Activated T-helper 17 cell treated with anti-CD3 and anti-CD28 coated beads, Interleukin-2, amount 50 U/mL, for 72 hours (primary cell): Measurements from ENCODE around the gene CSTB. TPM values are rescaled to one million over a fixed set of nuclear protein-coding genes. Genes with fewer than 3 reads are reported as not detected.

Source experiments
- ATAC-seq: fragments of 150-1000 bp; cut with Tn5 transposase; replicated peaks from 2 replicates; pipeline ENCODE4 v1.10.0; 2021; ENCODE audit warnings: mild to moderate bottlenecking, moderate library complexity
- H3K27ac Mint-ChIP-seq: one replicate; pipeline ENCODE4 v1.8.0; 2022; ENCODE audit warnings: mixed read lengths
- H3K27me3 Mint-ChIP-seq: one replicate; pipeline ENCODE4 v1.8.0; 2022; ENCODE audit warnings: mixed read lengths
- H3K36me3 Mint-ChIP-seq: one replicate; pipeline ENCODE4 v1.8.0; 2022; ENCODE audit warnings: low read depth, mild to moderate bottlenecking, mixed read lengths
- H3K4me1 Mint-ChIP-seq: one replicate; pipeline ENCODE4 v1.8.0; 2022; ENCODE audit warnings: mixed read lengths
- H3K4me3 Mint-ChIP-seq: one replicate; pipeline ENCODE4 v1.8.0; 2022; ENCODE audit warnings: mild to moderate bottlenecking, mixed read lengths
- H3K9me3 Mint-ChIP-seq: one replicate; pipeline ENCODE4 v1.8.0; 2022; ENCODE audit warnings: mixed read lengths
- total RNA-seq, 2 donors: library from RNA; stranded (reverse); gene quantifications; one replicate each; pipeline ENCODE4 v1.2.3, GENCODE V29; 2022

The CSTB gene
- total RNA-seq, 2 donors from 2014 or later: 32.5 to 33.6 TPM

DNA sequence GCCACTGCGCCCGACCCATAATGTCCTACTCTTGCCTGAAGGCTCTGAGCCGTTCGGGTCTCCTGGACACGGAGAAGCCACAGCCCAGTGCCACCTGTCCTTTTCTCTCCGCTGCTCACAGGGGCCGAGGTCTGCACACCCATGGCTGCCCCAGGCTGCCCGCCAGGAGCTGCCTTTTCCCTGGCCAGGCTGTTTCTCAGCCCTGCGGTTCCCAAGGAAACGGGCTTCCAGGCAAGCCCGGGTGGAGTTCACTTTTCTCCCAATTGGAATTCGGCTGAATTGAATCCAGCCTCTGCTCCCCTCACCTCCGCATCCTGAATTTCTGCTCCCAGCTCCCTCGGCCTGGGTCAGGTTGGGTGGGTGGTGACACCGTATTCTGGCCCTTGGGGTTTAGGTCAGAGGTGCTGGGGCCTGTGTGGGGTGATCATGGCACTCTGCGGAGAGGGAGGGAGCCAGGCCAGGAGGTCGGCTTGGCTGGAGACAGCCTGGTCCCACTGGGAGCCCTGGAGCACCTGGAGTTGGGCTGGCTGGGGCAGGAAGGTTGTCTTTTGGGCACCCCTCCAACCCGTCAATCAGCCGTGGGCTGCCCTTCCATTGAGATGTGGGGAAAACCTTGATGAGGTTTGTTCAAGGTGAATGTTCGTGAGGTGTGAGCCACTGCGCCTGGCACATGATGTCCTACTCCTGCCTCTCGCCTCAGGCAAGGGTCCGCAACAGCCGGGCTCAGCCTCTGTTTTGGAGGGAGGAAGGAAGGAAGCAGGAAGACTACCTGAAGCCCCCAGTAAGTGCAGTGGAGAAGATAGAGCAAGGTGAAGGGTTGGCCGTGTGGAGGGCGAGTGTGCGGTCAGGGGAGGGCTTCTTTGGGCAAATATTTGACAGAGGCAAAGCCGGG lies 38.4 kb upstream of the CSTB start:
- Mint-ChIP-seq H3K36me3 (no peaks in the 10 kb centered on the region), H3K27me3 (no peaks in the 10 kb centered on the region), H3K4me3 (no peak overlapping the region), H3K27ac (no peak overlapping the region), H3K9me3 (peaks cover 5% of the 10 kb centered on the region), H3K4me1 (peaks cover 5% of the 10 kb centered on the region)
- ATAC-seq: no peak

DNA sequence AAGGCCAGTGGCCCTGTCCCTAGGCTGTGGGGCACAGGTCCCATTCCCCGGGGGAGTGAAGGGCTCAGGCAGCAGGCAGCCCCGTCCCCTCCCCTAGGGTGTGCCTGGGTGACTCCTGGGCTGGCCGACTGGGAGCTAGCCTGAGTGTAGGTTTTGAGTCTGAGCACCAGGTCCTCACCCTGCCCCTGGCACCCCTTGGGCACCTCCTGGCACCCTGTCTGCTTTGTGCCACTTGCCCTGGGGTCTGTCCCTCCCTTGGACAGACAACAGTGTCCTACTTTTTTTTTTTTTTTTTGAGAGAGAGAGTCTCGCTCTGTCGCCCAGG lies 37.5 kb upstream of the CSTB start:
- H3K27ac Mint-ChIP-seq: no peak overlapping the region
- no peak for ATAC-seq
- H3K36me3 Mint-ChIP-seq: no peaks in the 10 kb centered on the region
- H3K27me3 Mint-ChIP-seq: no peaks in the 10 kb centered on the region
- H3K9me3 Mint-ChIP-seq: peaks cover 1% of the 10 kb centered on the region
- peaks cover 5% of the 10 kb centered on the region for H3K4me1 Mint-ChIP-seq
- H3K4me3 Mint-ChIP-seq: no peak overlapping the region

DNA sequence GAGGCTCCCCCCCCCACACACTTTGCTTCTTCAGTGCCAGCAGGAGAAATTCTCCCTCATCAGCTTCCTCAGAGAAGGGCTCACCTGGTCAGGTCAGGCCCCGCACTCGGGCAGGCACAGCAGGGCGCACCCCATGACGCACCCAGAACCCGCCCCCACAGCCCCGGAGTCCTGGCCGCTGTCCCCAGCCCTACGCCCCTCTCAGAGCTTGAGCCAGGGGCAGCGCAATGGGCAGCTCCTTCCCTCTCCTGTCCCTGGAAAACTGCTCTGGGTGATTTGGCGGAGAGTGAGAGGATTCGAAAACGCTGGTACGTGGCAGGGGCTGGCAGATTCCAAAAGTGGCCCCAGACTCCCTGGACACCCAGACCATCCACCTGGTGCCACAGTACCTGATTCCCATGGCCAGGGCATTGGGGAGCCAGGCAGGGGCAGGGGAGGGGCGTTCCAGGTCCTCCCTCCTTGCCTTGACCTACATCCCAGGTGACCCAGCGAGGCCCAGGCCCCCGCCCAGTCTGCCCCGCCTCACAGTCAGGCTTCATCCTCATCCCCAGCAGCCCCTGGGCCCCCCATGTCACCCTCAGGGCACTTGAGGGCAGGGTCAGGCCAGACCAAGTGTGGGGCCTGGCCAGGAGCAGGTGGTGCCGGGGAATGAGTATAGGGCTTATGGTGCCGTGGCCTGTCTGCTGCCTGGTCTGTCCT lies 37.0 kb upstream of the CSTB start:
- ATAC-seq: no peak
- Mint-ChIP-seq H3K27ac (no peak overlapping the region), H3K27me3 (no peaks in the 10 kb centered on the region), H3K36me3 (no peaks in the 10 kb centered on the region), H3K4me3 (no peak overlapping the region), H3K4me1 (peaks cover 5% of the 10 kb centered on the region), H3K9me3 (no peaks in the 10 kb centered on the region)

DNA sequence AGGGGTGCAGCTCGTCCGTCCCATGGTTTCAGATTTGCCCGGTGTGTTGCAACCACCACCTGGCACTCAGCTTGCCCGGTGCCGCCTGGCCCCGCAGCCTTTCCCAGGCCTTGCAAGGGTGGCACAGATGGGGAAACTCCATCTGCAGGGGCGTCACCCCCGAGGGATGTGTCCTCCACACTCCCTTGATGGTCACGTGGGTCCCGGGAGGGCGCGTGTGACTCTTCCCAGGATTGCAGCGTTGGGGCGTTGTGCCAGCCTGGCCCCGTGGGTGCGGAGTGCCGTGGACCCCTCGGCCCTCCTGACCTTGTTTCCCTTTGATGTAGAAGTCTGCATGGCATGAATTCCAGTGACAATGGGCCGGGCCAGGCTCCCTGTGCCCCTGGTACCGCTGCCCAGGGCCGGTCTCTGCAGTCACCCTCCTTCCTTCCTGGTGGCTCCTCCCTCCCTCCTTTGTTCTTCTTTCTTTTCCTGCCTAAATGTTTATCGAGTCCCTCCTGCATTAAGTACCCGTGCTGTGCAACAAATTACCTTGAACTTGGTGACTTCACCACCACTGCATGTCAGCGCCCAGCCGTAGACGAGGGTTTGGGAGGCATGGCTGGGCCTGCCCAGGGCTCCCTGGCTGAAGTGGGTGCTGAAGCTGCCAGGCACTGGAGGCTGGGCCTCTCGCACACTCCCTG lies 36.2 kb upstream of the CSTB start:
- Mint-ChIP-seq H3K4me1 (peaks cover 5% of the 10 kb centered on the region), H3K9me3 (no peaks in the 10 kb centered on the region), H3K27me3 (no peaks in the 10 kb centered on the region), H3K4me3 (no peak overlapping the region), H3K36me3 (no peaks in the 10 kb centered on the region), H3K27ac (no peak overlapping the region)
- ATAC-seq: no peak

DNA sequence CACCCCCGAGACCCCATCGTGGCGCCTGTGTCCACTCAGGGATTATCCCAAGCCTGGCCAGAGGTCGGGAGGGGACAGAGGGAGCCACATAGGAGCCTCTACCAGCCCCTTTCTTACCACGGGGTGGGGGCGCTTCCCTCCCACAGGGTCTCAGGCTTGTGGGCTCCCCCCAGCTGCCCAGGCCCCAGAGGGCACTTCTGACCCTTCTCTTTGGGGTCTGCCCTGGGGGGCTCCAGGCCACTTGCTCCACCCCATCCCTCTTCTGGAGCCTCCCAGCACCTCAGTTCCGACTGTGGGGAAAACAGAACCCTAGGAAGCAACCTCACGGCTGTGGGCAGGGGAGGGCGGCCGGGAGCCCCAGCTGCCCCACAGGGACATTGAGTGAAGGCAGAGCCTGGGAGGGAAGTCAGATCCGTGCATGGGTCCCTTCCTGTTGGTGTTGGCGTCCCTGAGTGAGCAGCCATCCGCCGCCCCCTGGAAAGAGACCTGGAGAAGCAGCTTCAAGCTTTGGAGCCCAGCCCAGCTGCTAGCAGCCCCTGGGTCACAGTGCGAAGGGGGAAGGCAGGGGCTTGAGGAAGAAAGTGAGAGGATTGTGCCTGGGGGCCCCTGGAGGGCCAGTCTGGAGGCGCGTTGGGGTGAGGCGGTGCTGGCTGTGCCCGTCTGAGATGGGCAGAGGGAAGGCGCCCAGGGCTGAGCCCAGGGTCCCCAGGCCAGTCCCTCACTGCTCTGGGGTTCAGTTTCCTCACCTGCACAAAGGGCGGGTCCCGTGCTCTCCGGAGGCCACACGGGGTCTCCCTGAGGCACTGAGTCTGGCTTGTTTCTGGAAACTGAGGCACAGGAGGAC lies 35.4 kb upstream of the CSTB start:
- H3K4me1 Mint-ChIP-seq: peaks cover 5% of the 10 kb centered on the region
- no peaks in the 10 kb centered on the region for H3K27me3 Mint-ChIP-seq
- no peak overlapping the region for H3K4me3 Mint-ChIP-seq
- H3K27ac Mint-ChIP-seq: no peak overlapping the region
- H3K9me3 Mint-ChIP-seq: no peaks in the 10 kb centered on the region
- no peaks in the 10 kb centered on the region for H3K36me3 Mint-ChIP-seq
- ATAC-seq: no peak

DNA sequence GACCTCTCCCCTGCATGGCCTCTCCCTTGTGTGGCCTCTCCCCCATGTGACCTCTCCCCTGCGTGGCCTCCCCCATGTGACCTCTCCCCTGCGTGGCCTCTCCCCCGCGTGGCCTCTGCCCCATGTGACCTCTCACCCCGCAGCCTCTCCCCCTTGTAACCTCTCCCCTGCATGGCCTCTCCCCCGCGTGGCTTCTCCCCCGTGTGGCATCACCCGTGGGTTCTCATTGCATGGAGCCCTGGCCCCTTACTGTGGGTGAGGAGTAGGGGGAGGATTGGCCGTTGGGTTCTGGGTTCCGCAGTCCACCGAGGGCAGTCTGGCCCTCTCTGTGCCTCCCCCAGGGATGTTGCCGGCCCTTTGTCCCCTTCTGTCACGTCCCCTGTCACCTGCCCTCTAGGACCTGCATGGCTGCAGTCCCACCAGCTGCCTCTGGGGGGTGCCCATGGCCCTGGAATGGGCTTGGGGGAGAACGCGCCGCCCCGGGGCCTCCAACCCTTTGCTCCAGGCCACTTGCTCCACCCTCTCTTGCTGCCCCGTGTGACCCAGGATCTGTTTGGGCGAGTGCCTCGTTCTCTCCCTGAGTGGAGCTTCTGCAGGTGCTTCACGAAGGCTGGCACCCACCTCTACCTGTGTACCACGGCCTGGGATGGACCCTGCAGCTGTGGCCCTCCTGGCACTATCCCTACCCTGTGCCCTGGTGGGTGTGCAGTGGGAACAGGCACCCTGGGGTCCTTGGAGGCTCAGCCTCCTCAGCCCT lies 34.6 kb upstream of the CSTB start:
- Mint-ChIP-seq H3K27ac (peak overlapping the region; percentile 50), H3K9me3 (no peaks in the 10 kb centered on the region), H3K36me3 (peaks cover 7% of the 10 kb centered on the region), H3K4me1 (peaks cover 9% of the 10 kb centered on the region), H3K27me3 (no peaks in the 10 kb centered on the region), H3K4me3 (no peak overlapping the region)
- ATAC-seq: peak; percentile 92

DNA sequence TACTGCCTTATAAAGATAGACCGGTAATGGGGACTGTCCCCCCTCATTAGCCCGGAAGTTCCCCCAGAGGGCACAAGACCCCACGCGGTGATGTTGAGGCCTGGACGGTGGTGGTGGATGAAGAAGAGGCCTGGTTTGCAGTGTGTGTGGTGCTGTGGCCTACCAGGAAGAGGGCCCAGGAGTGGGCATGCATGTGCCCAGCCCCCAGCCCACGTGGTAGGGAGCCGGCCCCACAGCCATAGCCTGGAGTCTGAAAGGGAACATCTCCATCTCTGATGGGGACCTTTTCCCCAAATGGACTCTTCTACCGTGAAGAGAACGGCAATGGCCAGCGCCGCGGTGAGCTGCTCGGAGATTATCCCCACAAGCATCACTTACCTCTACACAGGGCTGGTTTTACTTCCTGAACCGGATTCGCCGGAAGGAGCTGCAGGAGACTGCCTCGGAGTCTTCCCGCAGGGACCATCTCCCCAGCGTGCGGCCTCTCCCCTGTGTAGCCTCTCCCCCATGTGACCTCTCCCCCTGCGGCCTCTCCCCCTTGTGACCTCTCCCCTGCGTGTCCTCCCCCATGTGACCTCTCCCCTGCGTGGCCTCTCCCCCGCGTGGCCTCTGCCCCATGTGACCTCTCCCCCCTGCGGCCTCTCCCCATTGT lies 33.9 kb upstream of the CSTB start:
- Mint-ChIP-seq H3K27me3 (no peaks in the 10 kb centered on the region), H3K4me3 (no peak overlapping the region), H3K4me1 (peaks cover 8% of the 10 kb centered on the region), H3K9me3 (no peaks in the 10 kb centered on the region), H3K27ac (no peak overlapping the region), H3K36me3 (peaks cover 11% of the 10 kb centered on the region)
- no peak for ATAC-seq

DNA sequence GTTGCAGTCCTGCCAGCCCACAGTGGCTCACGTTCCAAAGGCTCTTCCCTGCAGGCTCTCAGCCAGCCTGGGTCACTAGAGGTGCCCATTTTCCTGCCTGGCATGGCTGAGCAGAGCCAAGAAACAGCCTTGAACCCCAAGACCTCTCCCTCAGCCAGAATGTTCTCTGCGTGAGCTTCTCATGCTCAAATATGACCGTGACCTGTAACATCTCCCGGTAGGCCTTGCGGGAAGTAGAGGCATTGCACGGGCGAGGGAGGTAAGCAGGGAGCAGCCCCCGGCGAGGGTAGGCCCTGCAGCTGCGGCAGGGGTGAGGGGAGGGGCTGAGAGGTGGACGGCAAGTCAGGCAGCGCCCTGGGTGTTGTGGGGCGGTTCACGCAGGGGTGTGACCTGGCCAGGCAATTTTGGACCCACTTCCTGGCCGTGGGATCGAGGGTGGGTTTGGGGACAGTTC lies 33.3 kb upstream of the CSTB start:
- ATAC-seq: no peak
- H3K4me1 Mint-ChIP-seq: peaks cover 3% of the 10 kb centered on the region

DNA sequence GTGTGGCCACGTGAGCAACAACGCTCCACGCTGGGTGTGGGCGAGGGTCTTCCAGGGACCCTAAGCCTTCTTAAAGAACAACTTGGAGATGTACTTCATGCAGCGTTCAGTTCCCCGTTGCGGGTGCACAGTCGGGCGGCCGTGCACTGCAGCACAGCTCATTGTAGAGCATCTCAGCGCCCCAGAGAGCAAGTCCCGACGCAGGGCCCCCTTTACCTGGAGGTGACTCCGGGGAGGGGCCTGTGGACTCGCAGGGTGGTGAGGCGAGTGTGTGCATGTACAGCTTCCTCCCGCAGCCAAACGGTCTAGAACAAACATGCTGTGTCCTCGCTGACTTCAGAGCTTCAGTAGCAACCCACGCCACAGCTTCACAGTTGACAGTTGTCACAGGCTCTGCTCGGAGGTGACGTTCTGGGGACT lies 32.7 kb upstream of the CSTB start:
- no peak overlapping the region for H3K4me3 Mint-ChIP-seq
- ATAC-seq: no peak
- H3K4me1 Mint-ChIP-seq: peaks cover 3% of the 10 kb centered on the region
- no peak overlapping the region for H3K27ac Mint-ChIP-seq
- H3K36me3 Mint-ChIP-seq: peaks cover 13% of the 10 kb centered on the region
- H3K27me3 Mint-ChIP-seq: no peaks in the 10 kb centered on the region
- H3K9me3 Mint-ChIP-seq: no peaks in the 10 kb centered on the region

More for the DNA sequence above, 33.3 kb upstream of the CSTB start:
- Mint-ChIP-seq H3K4me3 (no peak overlapping the region), H3K9me3 (no peaks in the 10 kb centered on the region), H3K27me3 (no peaks in the 10 kb centered on the region), H3K36me3 (peaks cover 11% of the 10 kb centered on the region), H3K27ac (no peak overlapping the region)

DNA sequence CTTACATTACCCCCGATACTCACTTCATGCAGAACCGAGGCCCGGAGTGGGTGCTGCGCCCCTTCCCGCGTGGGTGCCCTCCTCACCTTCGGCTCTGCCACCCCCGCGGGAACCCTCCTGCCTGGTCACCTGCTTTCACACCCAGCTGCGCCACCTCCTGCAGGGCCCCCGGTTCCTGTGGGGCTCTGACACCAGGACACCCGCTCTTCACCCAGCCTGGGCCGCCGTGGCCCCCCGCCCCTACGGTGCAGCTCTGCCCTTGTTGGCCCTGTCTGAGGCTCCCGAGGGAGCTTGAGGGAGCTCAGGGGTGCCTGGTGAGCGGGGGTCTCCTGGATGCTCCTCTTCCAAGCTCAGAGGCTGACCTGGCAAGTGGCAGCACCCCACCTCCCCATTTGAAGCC lies 32.3 kb upstream of the CSTB start:
- ATAC-seq: no peak
- Mint-ChIP-seq H3K4me3 (no peak overlapping the region), H3K9me3 (no peaks in the 10 kb centered on the region), H3K36me3 (peaks cover 18% of the 10 kb centered on the region), H3K27ac (no peak overlapping the region), H3K4me1 (peaks cover 3% of the 10 kb centered on the region), H3K27me3 (no peaks in the 10 kb centered on the region)

DNA sequence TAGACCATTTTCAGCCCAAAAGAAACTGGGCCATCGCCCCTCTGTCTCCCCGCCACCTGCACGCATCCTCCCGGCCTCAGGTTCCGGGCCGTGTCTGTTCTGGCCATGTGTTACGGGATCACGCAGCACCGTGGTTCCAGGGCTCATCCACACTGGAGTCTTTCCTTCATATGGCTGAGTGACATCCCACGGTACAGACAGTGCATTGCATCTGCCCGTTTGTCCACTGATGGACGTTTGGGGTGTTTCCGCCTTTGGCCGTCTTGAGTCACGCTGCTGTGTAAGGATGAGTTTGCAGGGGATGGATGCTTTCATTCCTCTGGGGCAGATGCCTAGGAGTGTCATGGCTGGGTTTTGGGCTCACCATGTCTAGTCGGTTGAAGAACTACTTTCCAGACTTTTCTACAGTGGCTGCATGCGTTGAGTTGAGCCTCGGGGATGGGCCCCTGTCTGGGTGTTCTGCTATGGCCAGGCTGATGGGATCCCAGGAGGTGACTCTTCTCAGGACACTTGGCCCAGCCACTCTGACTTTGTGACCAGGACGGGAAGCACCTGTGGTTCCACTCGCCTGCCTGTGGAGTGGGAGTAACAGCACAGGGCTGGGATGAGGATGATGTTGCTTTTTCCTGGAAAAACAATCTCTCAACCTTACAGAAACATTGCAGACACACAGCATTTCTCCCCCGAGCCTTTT lies 30.1 kb upstream of the CSTB start:
- peaks cover 3% of the 10 kb centered on the region for H3K4me1 Mint-ChIP-seq
- H3K27ac Mint-ChIP-seq: peak overlapping the region; percentile 28
- H3K36me3 Mint-ChIP-seq: peaks cover 40% of the 10 kb centered on the region
- no peaks in the 10 kb centered on the region for H3K9me3 Mint-ChIP-seq
- no peak overlapping the region for H3K4me3 Mint-ChIP-seq
- ATAC-seq: no peak
- no peaks in the 10 kb centered on the region for H3K27me3 Mint-ChIP-seq

DNA sequence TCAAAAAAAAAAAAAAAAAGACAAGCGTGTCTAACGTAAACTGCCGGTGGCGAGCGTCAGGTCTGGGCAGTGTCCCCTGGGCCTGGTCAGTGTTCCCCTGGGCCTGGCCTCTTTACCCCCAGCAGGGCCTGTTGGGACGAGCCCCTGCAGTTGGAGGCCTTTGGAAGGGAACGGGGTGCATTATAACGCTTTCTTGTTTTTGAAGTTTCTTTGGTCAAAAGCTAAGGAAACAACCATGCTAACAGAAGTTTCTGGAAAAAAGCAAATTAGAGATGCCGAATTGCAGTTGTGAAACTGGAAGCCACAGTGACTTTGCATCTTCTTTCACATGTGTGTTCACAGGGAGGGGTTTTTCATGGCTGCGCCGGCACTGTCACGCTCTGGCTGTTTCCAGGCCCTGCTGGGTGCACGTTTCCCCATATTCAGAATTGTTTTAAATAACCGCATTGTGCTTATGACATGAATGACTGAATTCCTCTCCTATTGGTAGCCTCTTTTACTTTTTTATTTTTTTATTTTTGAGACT lies 29.2 kb upstream of the CSTB start:
- Mint-ChIP-seq H3K27ac (no peak overlapping the region), H3K36me3 (peaks cover 48% of the 10 kb centered on the region), H3K4me1 (peaks cover 3% of the 10 kb centered on the region), H3K27me3 (no peaks in the 10 kb centered on the region), H3K4me3 (no peak overlapping the region), H3K9me3 (no peaks in the 10 kb centered on the region)
- no peak for ATAC-seq
